GM18502 (cell line): Measurements from ENCODE around the gene CAPN14.
A peak's percentile ranks its signal among the peaks of the same experiment; 100 is the strongest.

Source experiments
- ATAC-seq: cut with Tn5 transposase; IDR thresholded peaks from one replicate; pipeline ENCODE4 v1.9.1; 2021; ENCODE audit warnings: mild to moderate bottlenecking; ENCODE audit not compliant: unreplicated experiment, poor library complexity

CAPN14 gene

GRCh38 chr2:31150120-31150670, 67.1 kb downstream of the CAPN14 start:
- ATAC-seq: no peak

GRCh38 chr2:31148514-31148913, 68.8 kb downstream of the CAPN14 start:
- ATAC-seq: no peak

DNA sequence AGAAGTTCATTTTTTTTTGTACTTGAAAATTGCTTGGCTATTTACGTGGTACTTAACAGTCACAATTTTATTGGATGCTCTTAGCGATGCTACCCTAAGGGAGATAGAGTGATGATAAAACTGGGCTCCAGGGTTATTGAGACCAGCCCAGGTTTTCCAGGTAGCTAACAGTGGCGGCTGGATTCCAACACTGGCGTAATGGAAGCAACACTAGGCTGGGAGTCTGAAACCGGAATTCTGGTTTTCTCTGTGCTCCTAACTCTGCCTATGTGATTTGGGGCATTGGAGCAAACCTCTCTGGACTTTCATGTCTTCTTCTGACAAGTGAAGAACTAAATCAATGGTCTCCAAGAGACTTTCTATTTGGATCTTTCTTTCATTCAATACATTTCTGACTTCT, 69.7 kb downstream of the CAPN14 start:
- no peak for ATAC-seq

- no peak for ATAC-seq
Measured at GRCh38 chr2:31142110-31142509, 75.2 kb downstream of the CAPN14 start.

- no peak for ATAC-seq
Measured at GRCh38 chr2:31141443-31142085, 75.8 kb downstream of the CAPN14 start.

- ATAC-seq: no peak
Measured at GRCh38 chr2:31140151-31140550, 77.2 kb downstream of the CAPN14 start.

DNA sequence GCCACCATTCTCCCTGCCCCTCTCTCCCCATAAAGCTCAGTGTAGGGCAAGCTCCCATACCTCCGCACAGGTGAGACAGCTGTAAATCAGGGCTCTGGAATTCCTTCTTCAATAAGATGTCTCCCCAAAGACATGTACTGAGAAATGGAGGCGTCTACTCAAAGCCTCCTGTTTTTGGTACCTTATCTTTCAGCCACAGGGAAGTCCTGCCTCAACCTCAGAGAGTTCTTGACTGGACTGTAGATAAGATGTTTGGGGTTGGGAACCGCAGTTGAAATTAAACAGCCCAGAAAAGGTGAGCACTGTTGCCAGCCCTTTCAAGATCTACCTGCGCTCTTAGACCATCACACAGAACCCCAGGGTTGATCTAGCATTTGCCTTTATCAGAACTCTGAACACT, 77.6 kb downstream of the CAPN14 start:
- no peak for ATAC-seq

- peak; percentile 44 for ATAC-seq
Measured at GRCh38 chr2:31138037-31138962, 79.0 kb downstream of the CAPN14 start, which contains the start of gene GALNT14. GALNT14 (minus strand) TSS chr2:31138440; CDS start chr2:31138086, 354 bp downstream.

DNA sequence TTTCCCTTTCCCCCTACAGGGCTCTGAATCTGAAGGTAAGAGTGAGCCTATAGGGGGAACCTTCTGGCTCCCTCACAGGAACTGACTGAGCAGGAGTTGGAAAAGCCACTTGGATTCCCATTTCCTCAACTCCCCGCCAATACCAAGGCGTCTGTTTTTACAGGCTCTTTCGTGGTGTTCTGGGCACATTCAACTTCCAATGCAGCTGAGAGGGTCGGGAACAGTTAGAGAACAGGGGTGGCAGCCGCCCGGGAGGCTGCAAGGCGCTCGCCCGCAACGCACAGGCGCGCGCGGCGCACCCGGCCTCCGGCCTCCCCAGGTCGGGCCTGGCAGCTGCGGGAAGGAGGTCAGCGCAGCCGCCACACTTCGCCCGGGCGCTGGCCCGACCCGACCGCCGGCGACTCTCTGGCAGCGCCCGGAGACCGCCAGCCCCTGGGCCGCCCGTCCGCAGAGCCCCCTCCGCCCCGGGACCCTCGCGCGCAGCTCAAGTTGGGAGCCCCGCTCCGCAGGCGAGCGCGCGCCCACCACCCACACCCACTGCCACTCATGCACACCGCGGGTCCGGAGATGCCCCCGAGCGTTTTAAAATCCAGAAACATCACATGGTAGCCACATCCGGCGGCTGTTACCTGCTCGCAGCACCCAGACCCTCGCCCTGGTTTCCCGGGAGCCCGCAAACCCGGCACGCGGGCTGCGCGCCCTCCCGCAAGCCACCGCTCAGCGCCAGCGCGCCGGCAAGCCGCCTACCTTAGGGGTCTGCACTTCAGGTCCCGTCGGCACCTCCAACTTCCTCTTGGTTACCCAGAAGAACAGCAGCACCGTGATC, 79.9 kb downstream of the CAPN14 start:
- ATAC-seq: no peak

- no peak for ATAC-seq
Measured at GRCh38 chr2:31136732-31137131, 80.6 kb downstream of the CAPN14 start.

GRCh38 chr2:31136000-31136399, 81.3 kb downstream of the CAPN14 start:
- no peak for ATAC-seq

DNA sequence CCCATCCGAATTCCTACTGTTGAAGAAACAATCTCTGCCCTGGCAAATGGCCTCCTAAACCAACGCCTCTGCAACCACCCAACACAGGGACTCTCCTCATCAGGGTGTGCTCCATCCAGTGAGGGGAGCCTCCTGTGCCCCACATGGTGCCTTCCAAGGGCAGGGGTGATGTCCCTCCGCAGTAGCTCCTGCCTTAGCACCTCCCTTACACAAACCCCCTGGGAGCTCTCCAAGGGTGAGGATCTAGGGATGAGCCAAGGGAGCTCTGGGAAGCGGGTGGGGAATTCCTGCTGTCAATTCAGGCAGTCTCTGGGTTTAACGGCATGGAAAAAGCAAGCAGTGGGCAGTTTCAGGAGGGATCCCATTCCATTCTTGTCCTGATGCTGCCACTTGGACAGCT, 82.8 kb downstream of the CAPN14 start:
- no peak for ATAC-seq

DNA sequence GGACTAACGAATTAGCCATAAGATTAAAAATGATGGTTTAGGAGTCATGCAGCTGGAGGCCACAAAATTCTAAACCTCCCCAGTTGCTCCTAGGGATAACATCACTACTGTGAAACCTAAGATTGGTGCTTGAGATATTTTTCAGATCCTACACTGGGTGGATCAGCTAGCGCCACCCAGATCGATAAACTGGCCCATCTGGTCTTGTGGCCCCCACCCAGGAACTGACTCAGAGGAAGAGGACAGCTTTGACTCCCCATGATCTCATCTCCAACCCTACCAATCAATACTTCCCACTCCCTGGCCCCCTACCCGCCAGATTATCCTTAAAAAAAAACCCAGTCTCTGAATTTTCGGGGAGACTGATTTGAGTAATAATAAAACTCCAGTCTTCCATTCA, 84.5 kb downstream of the CAPN14 start:
- ATAC-seq: no peak

- no peak for ATAC-seq
Measured at GRCh38 chr2:31131871-31132270, 85.4 kb downstream of the CAPN14 start.

DNA sequence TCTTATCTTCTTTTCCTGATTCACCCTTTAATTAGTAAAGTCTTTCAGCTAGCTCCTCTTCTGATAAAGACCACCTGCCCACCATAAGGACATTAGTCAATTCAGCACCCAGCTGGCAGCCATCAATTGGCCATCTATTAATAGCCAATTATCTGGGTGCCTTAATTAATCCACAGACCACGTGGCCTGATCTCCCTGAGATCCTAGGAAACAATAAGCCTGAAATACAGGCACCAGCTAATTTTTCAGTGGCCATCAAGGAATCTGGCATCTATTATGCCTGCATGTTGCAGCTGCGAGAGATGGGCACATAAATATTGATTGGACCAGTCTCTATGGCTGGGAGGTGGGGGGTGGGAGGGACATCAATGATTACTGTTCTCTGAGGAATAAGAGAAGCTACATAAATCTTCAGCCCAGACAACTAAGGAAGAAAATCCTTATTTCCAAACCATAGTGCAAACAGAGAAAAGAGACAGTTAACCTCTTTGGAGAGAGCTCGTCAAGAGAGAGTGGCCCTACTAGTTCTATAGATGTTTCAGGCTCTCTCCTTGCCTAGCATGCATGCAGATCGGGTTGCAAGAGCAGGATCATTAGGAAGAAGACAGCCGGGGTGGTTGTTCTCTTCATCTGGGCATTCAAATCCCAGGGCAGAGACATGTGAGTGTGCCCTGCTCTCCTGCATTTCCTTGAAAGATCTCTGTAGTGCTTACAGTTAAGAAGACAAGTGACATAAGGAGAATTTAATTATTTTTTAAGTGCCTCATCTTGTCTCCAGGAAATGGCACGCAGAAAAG, 87.7 kb downstream of the CAPN14 start:
- no peak for ATAC-seq

DNA sequence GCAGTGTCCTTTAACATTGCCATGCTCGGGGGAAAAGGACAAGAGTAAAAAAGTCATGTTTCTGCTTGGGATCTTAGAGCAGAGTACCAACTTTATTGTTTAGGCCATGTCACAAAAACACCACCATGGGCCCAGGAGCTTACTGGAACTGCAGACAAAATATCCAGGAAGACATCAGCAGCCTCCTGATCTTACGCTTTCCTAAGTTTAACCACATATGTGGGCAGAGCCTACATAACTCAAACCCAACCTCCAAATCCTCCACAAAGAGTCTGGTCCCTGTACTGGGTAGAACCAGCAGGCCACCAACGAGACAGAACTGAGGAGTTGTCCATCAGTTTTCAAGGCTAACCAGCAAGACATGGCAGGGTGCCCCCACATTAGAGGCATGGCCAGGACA, 89.4 kb downstream of the CAPN14 start:
- no peak for ATAC-seq

DNA sequence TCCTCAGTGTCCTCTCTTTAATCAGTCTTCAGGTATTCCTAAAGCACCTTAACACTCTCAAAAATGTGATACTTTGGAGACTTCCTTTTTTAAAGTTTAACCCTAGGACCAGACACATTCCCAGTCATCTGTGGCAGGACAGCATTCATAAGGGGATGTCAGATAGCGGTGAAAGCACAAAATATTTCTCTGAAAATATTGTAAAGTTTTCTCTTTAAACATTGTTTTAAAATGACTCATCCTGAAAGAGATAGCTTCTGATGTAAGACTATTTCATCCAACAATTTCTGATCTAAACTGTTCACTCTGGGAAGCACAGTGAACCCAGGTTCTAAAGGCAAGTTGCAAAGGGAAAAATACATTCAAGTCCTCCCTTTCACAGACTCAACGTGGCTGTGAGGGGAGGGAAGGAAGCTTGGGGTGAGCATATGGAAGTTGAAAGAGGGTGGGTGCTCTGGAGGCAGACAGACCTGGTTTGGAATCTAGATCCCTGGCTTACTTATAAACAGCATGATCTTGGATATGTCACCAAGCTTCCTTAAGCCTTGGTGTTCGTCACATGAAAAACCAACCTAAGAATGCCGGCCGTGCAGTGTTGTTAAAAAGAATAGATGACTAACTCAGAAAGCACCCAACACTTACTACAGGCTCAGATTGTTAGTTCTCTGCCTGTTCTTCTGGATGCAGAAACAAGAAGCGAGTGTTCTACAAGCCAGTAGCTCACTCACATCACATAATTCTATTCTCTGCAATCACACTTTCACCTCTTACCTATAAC, 91.2 kb downstream of the CAPN14 start:
- ATAC-seq: no peak

DNA sequence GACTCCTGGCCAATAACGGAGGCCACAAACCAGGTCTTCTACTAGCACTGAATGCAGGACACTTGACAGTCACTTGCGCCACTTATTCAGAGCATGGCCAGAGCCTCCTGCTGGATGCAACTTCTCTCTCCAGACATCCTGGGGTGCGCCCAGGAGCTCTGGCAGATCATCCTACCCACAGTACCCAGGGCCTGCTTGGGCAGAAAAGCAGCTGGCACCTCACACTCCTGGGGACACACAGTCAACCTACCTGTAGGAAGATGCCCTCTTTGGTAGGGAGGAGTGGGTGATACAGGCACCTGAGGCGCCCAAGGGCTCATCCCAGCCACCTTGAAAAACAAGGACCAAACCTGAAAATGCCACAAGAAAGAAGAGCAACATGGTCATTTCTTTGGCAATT, 92.4 kb downstream of the CAPN14 start:
- ATAC-seq: no peak
